Fibroblast of lung (primary cell): ENCODE results near the gene COBL. TPM values are rescaled to one million over a fixed set of nuclear protein-coding genes. Genes with fewer than 3 reads are reported as not detected.
A peak's percentile ranks its signal among the peaks of the same experiment; 100 is the strongest.

Experiments
- DNase-seq, 2 donors: peaks; one replicate each; pipeline versions ENCODE4 v3.0.0 to v3.0.0-alpha.2; 2010; ENCODE audit warnings: low read depth in 2 of 2
- H2AFZ ChIP-seq: 2 replicates; pipeline ENCODE4 v1.5.1; 2012; ENCODE audit warnings: low read length, control low read depth, inconsistent platforms
- H3K27ac ChIP-seq: 2 replicates; pipeline ENCODE4 v1.5.1; 2011; ENCODE audit warnings: low read length, control low read depth; ENCODE audit not compliant: insufficient read depth
- H3K27me3 ChIP-seq: 2 replicates; pipeline ENCODE4 v1.5.1; 2011; ENCODE audit warnings: mild to moderate bottlenecking, low read length; ENCODE audit not compliant: control insufficient read depth, insufficient read depth
- H3K36me3 ChIP-seq: 2 replicates; pipeline ENCODE4 v1.5.1; 2011; ENCODE audit warnings: low read length; ENCODE audit not compliant: control insufficient read depth, insufficient read depth
- H3K4me1 ChIP-seq: 2 replicates; pipeline ENCODE4 v1.5.1; 2011; ENCODE audit warnings: low read length; ENCODE audit not compliant: control insufficient read depth, insufficient read depth; ENCODE audit errors: extremely low read depth
- H3K4me2 ChIP-seq: 2 replicates; pipeline ENCODE4 v1.5.1; 2011; ENCODE audit warnings: low read length, control low read depth; ENCODE audit not compliant: insufficient read depth; ENCODE audit errors: extremely low read depth
- H3K4me3 ChIP-seq, 4 experiments: fragments of 200-600 bp in 1 of 4; sonication (generic) in 1 of 4; replicated peaks in 1 of 4; 2 replicates each; pipeline ENCODE4 v1.5.1; 2011 to 2016; ENCODE audit warnings: low read length in 4 of 4, low read depth in 3 of 4, mild to moderate bottlenecking in 3 of 4, control low read depth in 2 of 4, inconsistent platforms in 1 of 4, mixed read lengths in 1 of 4; ENCODE audit not compliant: insufficient read depth in 1 of 4; ENCODE audit errors: control extremely low read depth in 1 of 4
- H3K79me2 ChIP-seq: 2 replicates; pipeline ENCODE4 v1.5.1; 2012; ENCODE audit warnings: mild to moderate bottlenecking, low read length, inconsistent platforms; ENCODE audit not compliant: control insufficient read depth, insufficient read depth
- H3K9ac ChIP-seq: 2 replicates; pipeline ENCODE4 v1.5.1; 2011; ENCODE audit warnings: mild to moderate bottlenecking, low read length, control low read depth; ENCODE audit not compliant: insufficient read depth
- H3K9me3 ChIP-seq: 2 replicates; pipeline ENCODE4 v1.5.1; 2012; ENCODE audit warnings: low read depth, low read length; ENCODE audit not compliant: control insufficient read depth, insufficient read depth
- H4K20me1 ChIP-seq: 2 replicates; pipeline ENCODE4 v1.5.1; 2011; ENCODE audit warnings: low read length; ENCODE audit not compliant: control insufficient read depth, insufficient read depth; ENCODE audit errors: extremely low read depth
- CTCF ChIP-seq, 2 donors: IDR thresholded peaks in 1 of 2; conservative IDR thresholded peaks in 1 of 2; 1 replicate in 1 of 2; 2 replicates in 1 of 2; pipeline ENCODE4 v1.5.1; 2011 to 2012; ENCODE audit warnings: low read length in 2 of 2, control low read depth in 1 of 2, inconsistent platforms in 1 of 2, low read depth in 1 of 2, mild to moderate bottlenecking in 1 of 2
- EZH2 ChIP-seq: IDR thresholded peaks from 2 replicates; pipeline ENCODE4 v1.5.1; 2012; ENCODE audit warnings: low read length, control low read depth, mild to moderate bottlenecking; ENCODE audit errors: missing control alignments
- polyA plus RNA-seq, 2 donors: library from polyadenylated mRNA; depleted of rRNA in 1 of 2; stranded (reverse) in 1 of 2; unstranded in 1 of 2; fragments of >200 nt; gene quantifications; 2 replicates each; pipeline ENCODE4 v1.2.1, GENCODE V29; 2011 to 2012; ENCODE audit warnings: missing spikeins in 1 of 2
- total RNA-seq: library from RNA; depleted of rRNA; stranded (reverse); fragments of >200 nt; gene quantifications from 2 replicates; pipeline ENCODE4 v1.2.1, GENCODE V29; 2014

COBL gene
- total and polyA plus RNA-seq, 2 donors (not counting 1 experiment from before 2014, with no cell fraction given), result 0.10 to 0.33 TPM

GRCh38 chr7:51009716-51010496 is 306.7 kb downstream of the COBL start:
- no peaks in the 10 kb centered on the region for H3K79me2 ChIP-seq
- no peaks in the 10 kb centered on the region for H4K20me1 ChIP-seq
- no peak overlapping the region for H3K4me2 ChIP-seq
- peak; percentile 44 to 79 for DNase-seq
- H3K9me3 ChIP-seq, result no peaks in the 10 kb centered on the region
- no peak overlapping the region for H3K4me3 ChIP-seq
- H3K36me3 ChIP-seq, result no peaks in the 10 kb centered on the region
- peaks cover 5% of the 10 kb centered on the region for H3K27me3 ChIP-seq
- H3K4me1 ChIP-seq, result peaks cover 11% of the 10 kb centered on the region
- no peak for TF ChIP-seq CTCF (conservative IDR thresholded peaks at IDR 0.05 in 1 of 2, IDR thresholded peaks at IDR 0.05 in 1 of 2; ENCODE audit: low read depth in 1 of 2, low read length in 2 of 2)
- no peak overlapping the region for H3K9ac ChIP-seq
- H3K27ac ChIP-seq, result no peak overlapping the region
- H2AFZ ChIP-seq, result no peak overlapping the region

GRCh38 chr7:51007551-51008505 is 308.8 kb downstream of the COBL start:
- TF ChIP-seq CTCF (conservative IDR thresholded peaks at IDR 0.05 in 1 of 2, IDR thresholded peaks at IDR 0.05 in 1 of 2; ENCODE audit: low read depth in 1 of 2, low read length in 2 of 2) (no peak), EZH2 (no peak)
- Histone ChIP-seq H2AFZ (no peak overlapping the region), H3K79me2 (no peaks in the 10 kb centered on the region), H3K4me2 (no peak overlapping the region), H3K27me3 (peaks cover 5% of the 10 kb centered on the region), H3K9me3 (no peaks in the 10 kb centered on the region), H3K27ac (no peak overlapping the region), H3K9ac (no peak overlapping the region), H3K4me1 (peaks cover 11% of the 10 kb centered on the region), H3K4me3 (no peak overlapping the region), H4K20me1 (no peaks in the 10 kb centered on the region), H3K36me3 (no peaks in the 10 kb centered on the region)
- no peak for DNase-seq
